ENCODE results near the gene USHBP1.

DNA sequence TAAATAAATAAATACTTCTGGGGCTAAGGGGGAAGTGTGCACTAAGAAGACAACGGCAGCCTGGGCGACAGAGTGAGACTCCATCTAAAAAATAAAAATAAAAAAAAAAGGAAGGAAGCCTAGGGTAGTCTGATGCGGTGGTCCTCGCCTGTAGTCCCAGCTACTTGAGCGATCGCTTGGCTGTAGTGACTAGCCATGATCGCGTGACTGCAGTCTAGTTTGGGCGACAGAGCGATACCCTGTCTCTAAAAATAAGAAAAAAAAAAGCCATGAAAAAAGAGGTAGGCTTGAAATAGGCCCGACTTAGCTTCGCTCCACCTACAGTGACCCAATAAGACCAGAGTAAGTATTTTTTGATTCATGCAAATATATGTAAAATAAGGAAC is 2.0 kb upstream of the USHBP1 start:
- TF ChIP-seq CTCF (IDR thresholded peaks at IDR 0.05) = no peak
- no peak for TF ChIP-seq POLR2A (IDR thresholded peaks at IDR 0.05)

Data from Peyer's patch (tissue), 4 donors.